GM12891 (cell line): ENCODE data around the gene LAGE3.

Source experiments
- DNase-seq: peaks from one replicate; pipeline ENCODE4 v3.0.0; 2011; ENCODE audit warnings: low spot score; ENCODE audit not compliant: insufficient read length
- FAIRE-seq: peaks from 2 replicates; lab custom pipeline; 2011; peaks lifted over from hg19 to GRCh38; lab: Jason Lieb, UNC
- PAX5 ChIP-seq: IDR thresholded peaks from 2 replicates; pipeline ENCODE4 v1.6.1; 2011; ENCODE audit warnings: low read length, moderate library complexity, mild to moderate bottlenecking; ENCODE audit not compliant: insufficient read depth, severe bottlenecking
- POLR2A ChIP-seq: IDR thresholded peaks from 2 replicates; pipeline ENCODE4 v1.6.1; 2011; ENCODE audit warnings: low read depth, low read length, control low read depth
- POLR2AphosphoS5 ChIP-seq: IDR thresholded peaks from 2 replicates; pipeline ENCODE4 v1.6.1; 2011; ENCODE audit warnings: low read depth, low read length, control low read depth
- POU2F2 ChIP-seq: IDR thresholded peaks from 2 replicates; pipeline ENCODE4 v1.6.1; 2011; ENCODE audit warnings: low read depth, mild to moderate bottlenecking, control low read depth, low read length, moderate library complexity
- SPI1 ChIP-seq: IDR thresholded peaks from 2 replicates; pipeline ENCODE4 v1.6.1; 2011; ENCODE audit warnings: low read depth, low read length, control low read depth
- TAF1 ChIP-seq: IDR thresholded peaks from 2 replicates; pipeline ENCODE4 v1.6.1; 2011; ENCODE audit warnings: low read depth, low read length, control low read depth

Gene LAGE3

DNA sequence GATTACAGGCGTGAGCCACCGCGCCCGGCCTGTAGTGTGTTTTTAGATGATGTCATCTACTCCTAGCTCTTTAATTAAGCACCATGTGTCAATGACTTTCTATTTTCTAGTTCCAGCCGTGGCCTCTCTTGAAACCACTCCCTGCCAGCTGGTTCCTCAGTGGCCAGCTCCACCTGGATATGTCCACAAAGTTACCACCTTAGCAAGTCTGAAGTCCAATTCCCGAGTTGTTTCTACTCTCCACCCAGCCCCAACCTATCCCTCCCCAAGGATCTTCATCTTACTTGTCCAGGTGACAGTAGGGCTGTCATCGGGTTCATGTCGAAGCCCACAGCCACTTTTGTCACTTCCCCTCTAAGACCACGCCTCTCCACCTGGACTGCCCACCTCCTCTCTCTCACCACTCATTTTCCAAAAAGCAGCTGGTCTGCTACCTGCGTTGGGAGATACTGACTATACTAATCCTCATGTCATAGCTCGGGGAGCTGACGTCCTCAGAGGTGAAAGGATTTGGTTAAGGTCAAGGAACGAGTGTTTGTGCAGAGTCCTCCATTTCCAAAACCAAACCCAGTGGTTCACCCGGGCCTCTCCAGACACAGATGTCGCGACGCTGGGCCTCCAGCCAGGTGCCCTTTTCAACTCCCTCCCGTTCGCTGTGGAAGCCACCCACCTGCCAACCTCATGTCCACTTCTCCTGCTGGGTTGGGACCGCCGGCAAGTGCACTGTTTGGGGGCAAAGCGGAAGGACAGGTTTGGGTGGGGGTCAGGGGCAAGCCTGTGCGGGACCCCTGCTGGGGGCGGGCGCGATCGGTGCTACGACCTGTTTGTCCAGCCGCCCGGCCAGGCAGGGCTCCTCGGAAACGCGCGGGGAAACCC, 36.2 kb upstream of the LAGE3 start:
- DNase-seq (no peak), FAIRE-seq (peak; percentile 77)
- TF ChIP-seq SPI1: peak; percentile 74
- TF ChIP-seq TAF1: no peak

DNA sequence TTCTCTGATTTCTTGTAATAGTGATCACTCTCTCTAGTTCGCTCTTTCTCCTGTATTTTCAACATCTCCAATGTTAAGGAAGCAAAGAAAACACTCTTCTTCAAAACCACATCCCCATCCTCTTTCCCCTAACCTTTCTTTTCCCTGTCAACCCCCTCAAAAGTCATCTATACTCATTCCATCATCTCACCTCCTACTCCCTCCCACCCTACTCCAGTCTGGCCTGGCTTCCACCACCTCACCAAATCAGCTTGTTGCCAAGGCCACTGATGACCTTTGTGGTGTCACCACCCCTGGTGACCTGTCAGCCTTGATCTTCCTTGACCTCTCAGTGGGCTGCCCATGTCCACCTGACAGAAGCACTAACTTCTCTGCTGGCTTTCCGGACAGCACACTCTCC, 34.6 kb upstream of the LAGE3 start:
- FAIRE-seq (no peak), DNase-seq (no peak)
- TF ChIP-seq POU2F2: no peak
- TF ChIP-seq PAX5: no peak
- TF ChIP-seq SPI1: no peak
- no peak for TF ChIP-seq POLR2AphosphoS5
- no peak for TF ChIP-seq POLR2A
- TF ChIP-seq TAF1: no peak

- no peak for DNase-seq
- no peak for TF ChIP-seq POLR2A
- no peak for TF ChIP-seq POU2F2
- no peak for TF ChIP-seq POLR2AphosphoS5
- no peak for TF ChIP-seq PAX5
- TF ChIP-seq SPI1: no peak
- TF ChIP-seq TAF1: no peak
- no peak for FAIRE-seq
Measured at GRCh38 chrX:154512879-154513553, 33.9 kb upstream of the LAGE3 start.

- no peak for FAIRE-seq
- TF ChIP-seq SPI1 (no peak), PAX5 (no peak), POU2F2 (no peak), POLR2AphosphoS5 (no peak), POLR2A (no peak), TAF1 (no peak)
- no peak for DNase-seq
Measured at GRCh38 chrX:154511761-154512160, 32.7 kb upstream of the LAGE3 start.

DNA sequence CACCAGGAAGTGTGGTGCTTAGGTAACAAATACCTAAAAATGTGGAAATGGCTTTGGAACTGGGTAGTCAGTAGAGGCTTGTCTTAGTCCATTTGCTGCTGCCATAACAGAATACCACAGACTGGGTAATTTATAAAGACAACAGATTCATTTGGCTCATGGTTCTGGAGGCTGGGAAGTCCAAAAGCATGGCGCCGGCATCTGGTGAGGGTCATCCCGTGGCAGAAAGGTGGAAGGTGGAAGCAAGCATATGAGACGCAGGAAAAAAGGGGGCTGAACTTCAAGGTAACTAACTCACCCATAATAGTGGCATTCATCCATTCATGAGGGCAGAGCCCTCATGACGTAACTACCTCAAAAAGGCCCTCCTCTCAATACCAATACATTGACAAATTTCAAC, 30.4 kb upstream of the LAGE3 start:
- FAIRE-seq: no peak
- TF ChIP-seq POU2F2 (no peak), POLR2A (no peak), TAF1 (no peak), POLR2AphosphoS5 (no peak), PAX5 (no peak), SPI1 (no peak)
- no peak for DNase-seq

DNA sequence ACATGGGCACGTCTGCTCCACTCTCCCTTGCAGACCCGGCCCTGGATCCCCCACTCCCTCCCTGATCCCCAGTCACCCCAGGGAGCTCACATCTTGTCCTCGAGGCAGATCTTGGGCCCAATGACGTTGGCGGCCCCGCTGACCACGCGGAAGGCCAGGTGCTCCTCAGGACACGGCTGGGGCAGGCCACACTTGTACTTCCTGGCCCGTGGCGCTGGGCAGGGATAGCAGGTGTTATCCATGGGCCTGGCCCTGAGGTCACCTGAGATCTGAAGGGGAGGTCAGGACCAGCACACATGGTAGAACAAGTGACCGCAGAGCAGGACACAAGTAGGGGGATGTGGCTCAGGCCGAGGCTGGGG, 29.3 kb upstream of the LAGE3 start:
- no peak for DNase-seq
- no peak for FAIRE-seq
- no peak for TF ChIP-seq SPI1
- no peak for TF ChIP-seq POLR2A
- no peak for TF ChIP-seq POLR2AphosphoS5
- no peak for TF ChIP-seq POU2F2
- no peak for TF ChIP-seq PAX5
- TF ChIP-seq TAF1: no peak

GRCh38 chrX:154507673-154508383, 28.7 kb upstream of the LAGE3 start:
- DNase-seq (no peak), FAIRE-seq (no peak)

GRCh38 chrX:154506483-154507332, 27.6 kb upstream of the LAGE3 start:
- FAIRE-seq (no peak), DNase-seq (no peak)
- TF ChIP-seq POLR2A (no peak), SPI1 (no peak), POU2F2 (no peak), TAF1 (no peak), POLR2AphosphoS5 (no peak), PAX5 (no peak)

More at GRCh38 chrX:154507673-154508383, 28.7 kb upstream of the LAGE3 start:
- TF ChIP-seq PAX5 (no peak), SPI1 (no peak), POLR2AphosphoS5 (no peak), POLR2A (no peak), TAF1 (no peak), POU2F2 (no peak)
